ENCODE results near the gene WARS2.

WARS2 gene

DNA sequence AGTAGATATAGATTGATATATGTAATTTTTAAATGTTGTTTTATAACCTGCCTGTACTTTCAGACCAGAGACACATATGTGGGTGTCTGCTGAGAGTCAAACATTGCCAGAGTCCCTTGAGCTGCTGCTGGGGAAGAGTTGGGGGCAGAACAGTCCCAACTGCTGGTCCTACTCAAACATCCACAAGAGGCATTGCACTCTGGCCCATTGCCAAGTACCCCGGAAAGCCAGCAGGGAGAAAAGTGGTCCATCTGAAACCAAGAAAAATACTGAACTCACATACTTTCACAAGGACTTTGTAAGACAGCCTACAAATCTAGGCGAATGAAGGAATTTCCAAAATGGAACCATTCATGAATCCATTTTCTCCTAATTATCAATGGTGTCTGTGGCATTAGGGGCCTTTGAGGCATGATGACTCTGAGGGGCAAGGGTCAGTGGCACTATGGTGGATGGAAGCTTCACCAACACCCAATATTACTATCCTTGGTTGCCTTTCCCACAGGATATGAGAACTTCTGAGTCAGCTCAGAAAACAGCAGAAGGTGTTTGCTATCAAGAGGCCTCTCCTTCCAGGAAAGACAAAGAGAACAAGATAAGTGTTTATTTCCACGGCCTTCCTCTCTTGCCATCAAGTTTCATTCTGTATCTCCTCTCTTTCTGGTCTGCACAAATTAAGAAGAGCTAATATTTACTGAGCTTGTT lies 145.0 kb downstream of the WARS2 start:
- no peak for DNase-seq

GRCh38 chr1:118993700-118994026 lies 146.8 kb downstream of the WARS2 start:
- no peak for DNase-seq

DNA sequence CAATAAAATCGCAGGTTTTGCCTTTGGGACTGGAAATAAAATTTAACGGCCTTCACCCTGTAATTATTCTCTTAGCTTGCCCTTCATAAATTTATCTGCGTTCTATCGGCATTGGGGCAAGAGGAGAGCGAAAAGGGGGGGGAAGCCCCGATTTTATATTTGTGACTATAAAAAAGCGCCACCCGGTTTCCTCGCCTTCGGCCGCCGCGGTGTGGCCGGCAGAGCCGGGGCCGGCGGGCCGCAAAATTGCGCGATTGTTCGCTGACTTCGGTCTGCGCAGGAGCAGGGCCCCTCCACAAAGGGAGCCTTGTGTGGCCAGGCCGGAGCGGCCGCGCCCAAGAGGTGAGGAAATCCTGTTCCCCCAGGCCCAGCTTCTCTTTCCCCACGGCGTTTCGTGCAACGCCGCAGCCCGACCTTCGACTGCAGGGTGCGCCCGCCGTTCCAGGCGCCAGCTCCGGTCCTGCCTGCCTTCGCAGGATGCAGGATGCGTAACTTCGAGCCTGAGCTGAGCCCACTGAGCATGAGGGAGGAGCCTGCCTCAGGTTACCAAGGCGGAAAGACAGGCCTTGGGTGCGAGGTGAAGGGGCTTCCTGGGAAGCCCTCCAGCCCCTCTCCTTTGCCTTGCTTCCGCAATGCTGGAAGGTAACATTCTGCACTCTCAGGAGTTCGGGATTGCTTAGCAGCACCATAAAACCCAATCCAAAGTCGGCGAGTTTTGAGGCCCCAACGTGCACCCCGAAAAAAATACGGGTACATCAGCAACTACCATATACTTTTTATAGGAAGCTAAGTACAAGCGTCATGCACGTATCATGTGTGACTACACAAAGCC lies 147.4 kb downstream of the WARS2 start:
- DNase-seq, result no peak

GRCh38 chr1:118992237-118992825 lies 148.1 kb downstream of the WARS2 start:
- no peak for DNase-seq

DNA sequence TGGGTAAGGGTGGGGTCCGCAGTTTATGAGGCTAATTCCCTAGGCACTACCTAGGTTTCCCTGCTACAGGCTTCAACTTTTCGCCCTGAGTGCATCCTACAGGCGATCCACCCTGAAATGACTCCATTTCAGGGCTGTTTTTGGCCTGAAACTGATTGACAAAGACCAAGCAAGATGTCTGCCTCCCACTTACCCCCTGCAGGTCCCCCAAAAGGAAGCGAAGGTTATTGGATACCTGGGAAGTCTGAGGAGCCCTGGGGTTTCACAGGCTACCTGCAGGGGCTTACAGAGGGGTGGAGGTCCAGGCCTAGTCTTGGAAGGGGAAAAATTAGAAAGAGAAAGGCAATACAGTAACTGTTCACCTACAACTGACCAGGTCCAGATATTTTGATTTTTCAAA lies 149.0 kb downstream of the WARS2 start:
- no peak for DNase-seq

- peak; percentile 88 for DNase-seq
These were observed 149.8 kb downstream of the WARS2 start for GRCh38 chr1:118990513-118991152.

GRCh38 chr1:118989878-118990378 lies 150.5 kb downstream of the WARS2 start:
- DNase-seq, result peak; percentile 89

DNA sequence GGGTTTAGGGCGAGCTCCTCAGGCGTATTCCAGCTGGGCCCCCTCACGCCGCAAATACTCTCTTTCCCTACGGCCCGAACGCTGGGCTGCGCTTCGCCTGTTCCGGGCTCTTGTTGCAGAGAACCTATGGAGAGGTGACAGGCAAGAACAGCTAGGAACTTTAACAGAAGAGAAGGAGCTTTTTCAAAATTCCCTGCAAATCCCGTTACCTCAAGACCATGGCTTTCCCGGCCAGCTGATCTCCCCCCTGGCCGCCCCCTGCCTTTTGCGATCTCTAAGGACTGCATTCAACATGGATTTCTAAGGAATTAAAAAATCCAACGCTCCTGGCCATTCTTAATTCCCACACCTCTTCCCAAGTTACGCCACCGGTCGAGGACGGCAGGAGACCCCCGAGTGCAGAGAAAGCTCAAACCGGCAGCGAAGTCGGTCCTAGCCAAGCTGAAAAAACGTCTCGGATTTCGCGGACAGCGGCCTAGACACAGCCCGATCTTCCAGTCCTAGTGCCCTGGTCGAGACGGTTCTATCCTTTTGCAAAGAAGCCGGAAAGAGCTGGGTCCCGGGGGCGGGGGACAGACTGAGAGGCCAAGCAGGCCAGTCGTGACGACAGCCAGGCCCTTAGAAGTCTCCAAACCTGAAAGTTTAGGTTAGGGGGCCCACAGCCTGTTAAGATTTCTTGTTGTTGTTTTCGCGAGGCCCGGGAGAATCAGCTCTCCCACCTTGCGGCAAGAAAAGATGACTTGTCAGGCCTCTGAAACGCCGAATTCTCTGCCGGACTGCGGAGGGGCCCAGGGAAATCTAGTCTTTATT lies 151.2 kb downstream of the WARS2 start:
- DNase-seq, result no peak

DNA sequence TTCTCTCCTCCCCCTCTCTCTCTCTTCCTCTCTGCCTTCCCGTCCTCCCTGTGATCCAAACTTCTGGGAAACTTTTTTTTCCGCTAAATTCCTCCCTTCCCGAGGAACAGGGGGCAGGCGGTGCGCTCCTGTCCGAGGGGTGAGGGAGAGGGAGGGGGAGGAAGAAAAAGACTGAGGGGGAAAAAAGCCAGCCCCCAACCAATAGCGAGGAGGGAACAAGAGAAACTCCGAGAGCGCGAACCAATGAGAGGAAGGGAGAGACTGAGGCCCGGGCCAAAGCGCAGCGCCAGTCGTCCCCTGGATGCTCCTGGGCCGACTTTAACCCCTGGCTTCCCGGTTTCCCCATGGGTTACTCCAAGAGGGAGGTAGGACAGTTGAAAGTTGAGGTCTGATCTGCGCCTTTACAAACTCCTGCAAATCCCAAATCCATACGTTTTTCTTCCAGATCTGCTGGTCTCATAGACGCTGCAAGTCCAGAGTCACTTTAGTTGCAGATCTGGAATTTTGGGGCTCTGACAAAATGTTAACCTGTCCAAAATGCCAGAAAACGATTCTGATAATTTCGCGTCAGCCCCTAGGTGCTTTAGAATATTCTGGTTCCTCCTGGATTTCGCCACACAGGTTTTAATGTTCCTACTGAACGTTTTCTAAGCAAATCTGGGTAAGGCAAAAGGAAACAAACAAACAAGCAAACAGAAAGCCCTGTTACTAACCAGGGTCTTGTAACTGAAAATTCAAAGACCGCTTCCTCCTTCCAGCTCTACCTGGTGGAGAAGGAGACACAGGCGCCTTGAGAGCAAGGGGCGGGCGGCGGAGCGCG lies 152.1 kb downstream of the WARS2 start, which contains the start of gene TBX15:
Gene TBX15, minus strand, starts transcription at position 158 of the 820 bp plus-strand sequence. CDS start 548 bp downstream, outside the sequence.
- peak; percentile 94 for DNase-seq

DNA sequence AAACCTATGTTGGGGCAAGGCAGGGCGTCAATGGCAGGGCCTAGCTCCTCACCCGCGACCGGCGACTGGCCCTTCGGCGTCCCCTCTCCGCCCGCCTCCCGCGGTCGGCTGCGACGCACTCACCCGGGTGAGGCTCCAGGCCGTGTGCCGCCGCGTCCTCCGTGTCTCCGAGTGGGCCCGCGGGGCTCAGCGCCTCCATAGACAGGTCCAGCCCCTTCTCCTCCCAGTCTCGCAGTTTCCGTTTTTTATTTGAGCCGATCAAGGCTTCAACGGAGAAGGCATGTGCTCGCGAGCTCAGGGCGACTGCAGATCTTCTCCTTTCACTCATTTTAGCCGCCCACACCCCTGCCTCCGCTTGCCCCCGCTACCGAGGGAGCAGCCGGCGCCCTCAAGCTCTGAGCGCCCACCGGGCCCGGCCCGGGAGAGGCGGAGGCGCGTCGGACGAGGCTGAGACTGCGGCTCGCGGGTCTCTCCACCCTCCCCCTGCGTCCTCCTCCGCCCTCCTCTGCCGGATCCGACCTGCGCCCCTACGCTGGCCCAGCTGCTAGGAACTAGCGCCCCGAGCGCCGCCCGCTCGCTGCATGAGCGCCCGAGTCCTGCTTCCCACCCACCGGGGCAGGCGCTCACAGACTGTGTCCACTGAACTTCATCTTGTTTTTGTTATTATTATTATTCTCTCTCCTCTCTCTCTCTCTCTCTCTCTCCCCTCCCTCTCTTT lies 152.8 kb downstream of the WARS2 start:
- no peak for DNase-seq

DNA sequence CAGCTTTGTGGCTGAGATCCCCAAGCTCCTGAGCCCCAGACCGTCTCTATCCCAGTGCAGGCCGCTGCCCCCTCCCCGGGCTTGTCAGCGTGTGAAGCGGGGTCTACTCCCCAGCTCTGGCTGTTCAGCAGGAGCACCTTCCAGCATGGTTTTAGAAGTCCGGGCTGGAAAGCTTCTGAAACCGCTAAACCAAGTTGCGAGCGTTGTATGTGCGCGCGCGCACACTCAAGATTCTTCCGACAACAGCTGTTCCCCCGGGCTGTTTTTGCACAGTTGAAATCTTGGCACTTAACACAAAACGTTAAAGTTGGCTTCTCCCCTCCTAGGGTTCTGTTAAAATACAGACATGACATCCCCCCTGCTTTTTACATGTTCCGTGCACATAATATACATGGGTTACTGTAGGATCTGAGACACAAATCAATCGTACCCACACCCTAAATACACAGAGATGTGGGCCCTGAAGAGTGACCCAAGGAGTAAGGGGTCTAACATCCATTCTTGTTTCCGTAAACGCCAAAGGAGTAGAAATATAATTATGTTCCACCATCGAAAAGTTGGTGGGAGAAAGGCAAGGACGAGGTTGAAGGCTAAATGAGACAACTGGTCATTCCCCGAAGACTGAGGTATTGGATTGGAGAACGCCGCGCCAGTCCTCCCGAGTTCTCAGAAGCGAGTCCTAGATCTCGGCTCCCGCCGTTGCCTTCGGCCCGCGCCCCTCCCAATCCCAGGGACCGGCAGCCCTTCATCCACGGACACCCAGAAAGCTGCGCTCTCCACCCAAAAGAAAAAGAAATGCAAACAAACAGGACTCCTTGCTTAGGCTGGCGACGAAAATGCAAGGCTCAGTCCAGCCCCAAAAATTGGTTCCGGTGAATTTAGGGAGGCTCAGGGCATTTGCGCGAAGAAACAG lies 153.6 kb downstream of the WARS2 start:
- DNase-seq, result no peak

DNA sequence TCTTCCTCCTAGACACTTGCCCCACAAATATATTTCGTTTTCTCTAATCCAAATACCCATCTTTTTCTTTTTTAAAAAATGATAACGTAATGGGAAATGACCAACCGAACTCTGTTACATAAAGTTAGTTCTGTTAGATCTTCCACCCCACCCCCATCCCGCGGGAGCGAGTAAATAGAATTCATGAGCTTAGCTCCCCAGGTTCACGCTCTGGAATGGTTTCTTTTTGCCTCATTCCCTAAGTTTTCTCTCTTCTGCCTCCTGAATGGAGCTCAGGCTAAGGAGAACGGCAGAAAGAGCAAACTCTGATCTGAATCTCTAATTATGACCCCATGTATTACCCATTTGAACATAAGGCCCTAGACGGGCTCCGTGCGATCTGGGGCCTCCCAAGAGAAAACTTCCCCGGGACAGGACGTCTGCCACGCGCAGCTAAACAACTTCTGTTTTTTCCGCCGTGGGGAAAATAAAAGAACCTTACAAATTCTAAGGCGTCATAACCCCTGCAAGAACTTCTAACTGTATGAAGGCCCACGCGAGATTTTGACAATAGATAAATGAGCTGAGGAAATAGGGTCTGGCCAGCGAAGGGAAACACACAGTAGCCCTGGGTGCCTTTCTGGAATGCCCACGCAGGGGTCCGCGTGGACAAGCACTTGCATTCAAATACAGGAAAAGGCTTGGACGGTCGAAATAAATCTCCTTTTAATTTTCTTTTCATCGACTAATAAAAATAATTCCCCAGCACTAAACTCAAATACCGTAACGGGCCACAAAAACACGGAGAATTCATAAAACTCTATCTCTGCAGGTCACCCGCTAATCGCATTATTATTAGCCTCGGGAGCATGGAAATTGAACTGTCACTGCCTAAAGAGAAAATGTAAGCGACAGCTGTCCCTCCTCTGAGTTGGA lies 154.6 kb downstream of the WARS2 start:
- no peak for DNase-seq

DNA sequence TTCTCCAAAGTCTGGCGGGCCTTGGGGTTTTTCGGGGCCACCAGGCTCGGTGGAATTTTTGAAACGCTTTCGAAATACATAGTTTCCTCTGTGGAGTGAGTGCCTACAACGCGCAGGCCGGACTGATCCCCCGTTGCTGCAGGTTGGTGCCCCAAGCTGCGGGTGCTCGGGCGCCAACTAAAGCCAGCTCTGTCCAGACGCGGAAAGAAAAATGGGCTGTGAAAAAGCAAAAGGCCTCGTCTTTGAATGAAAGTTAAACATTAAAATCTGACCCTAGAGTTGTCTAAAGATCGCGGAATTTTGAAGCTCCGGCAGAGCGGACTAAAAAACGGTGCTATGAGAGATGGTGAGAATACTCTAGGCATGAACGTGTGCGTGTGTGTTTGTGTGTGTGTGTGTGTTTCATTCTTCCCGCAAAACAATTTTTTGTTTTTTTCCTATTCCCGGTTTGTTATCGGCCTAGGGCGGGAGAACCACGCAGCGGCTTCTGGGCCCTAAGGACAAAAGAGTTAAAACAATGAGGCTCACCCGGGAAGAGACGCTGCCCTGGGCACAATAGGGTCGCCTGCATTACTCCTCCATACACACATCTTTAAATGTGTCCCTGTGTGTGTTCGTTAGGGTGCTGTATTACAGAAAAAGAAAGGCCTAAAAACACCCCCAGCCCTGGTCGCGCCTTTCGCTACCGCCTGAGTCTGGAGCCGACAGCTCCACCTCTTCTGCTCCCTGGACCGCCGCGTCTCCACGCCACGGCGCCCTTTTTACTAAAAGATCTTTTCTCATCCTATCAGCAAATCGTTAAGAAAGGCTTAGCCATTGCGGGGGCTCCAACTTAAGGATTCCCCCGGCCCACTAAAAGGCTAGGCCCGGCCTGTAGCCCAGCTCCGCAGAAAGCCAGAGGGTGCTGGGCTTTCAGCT lies 155.5 kb downstream of the WARS2 start:
- DNase-seq, result no peak

- DNase-seq, result peak; percentile 83
These were observed 156.2 kb downstream of the WARS2 start for GRCh38 chr1:118984086-118984721.

GRCh38 chr1:118983558-118984041 lies 156.9 kb downstream of the WARS2 start:
- peak; percentile 77 for DNase-seq

DNA sequence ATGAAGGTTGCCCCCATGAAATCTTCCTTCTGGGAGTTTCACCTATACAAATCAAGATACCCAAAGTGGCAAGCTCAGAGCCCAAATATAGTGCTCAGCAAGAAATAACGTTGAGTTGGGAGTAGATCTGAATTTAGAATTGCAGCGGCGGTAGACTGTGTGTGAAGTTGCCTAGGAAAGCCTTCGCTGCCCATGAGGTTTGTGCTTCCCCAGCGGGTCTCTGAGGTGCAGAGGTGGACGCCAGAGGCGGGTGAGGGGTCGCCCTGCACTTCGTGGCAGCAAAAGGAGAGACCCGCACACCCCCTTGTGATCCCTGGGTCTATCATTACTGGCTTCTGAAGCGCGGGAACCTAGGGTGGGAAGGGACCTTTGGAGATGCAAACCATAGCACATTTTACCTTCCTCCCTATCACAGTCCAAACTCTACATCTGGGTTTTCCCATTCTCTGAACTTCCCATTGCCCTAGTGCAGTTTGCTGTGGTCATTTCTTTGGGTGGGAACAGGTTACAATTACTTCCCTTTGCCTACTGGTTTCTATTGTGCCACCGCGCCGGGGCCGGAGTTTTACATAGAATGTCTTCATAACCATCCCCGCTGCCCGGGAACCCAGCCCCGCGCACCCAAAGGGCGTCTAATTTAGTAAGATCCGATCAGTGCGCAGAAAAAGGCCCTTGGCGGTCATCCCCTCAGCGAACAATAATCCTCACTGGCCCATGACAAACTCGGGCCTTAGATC lies 157.5 kb downstream of the WARS2 start:
- DNase-seq, result no peak

Data from fibroblast of upper back skin (primary cell).